ENCODE results near the gene TMEM59L. TPM values are rescaled to one million over a fixed set of nuclear protein-coding genes. Genes with fewer than 3 reads are reported as not detected.

The TMEM59L gene
- total RNA-seq, 1 donor from 2014 or later = 5.6 TPM

- no peak for DNase-seq (ENCODE audit: low read depth)
- Histone ChIP-seq H2AFZ (ENCODE audit: low read depth, low read length) (no peak overlapping the region), H3K4me3 (ENCODE audit: insufficient read depth, low read depth, low read length) (no peak overlapping the region)
These were observed 17.8 kb upstream of the TMEM59L start for GRCh38 chr19:18594824-18595373.

GRCh38 chr19:18595475-18595874 lies 17.2 kb upstream of the TMEM59L start:
- peaks cover 9% of the 10 kb centered on the region for H3K4me1 ChIP-seq (ENCODE audit: insufficient read depth, low read length)
- Mint-ChIP-seq H3K27ac (ENCODE audit: unreplicated experiment) (no peak overlapping the region), H3K9me3 (ENCODE audit: unreplicated experiment) (no peaks in the 10 kb centered on the region), H3K4me3 (ENCODE audit: unreplicated experiment) (peak overlapping the region; percentile 1), H3K36me3 (ENCODE audit: low read depth, unreplicated experiment) (no peaks in the 10 kb centered on the region), H3K4me1 (ENCODE audit: low read depth, unreplicated experiment) (peaks cover 7% of the 10 kb centered on the region), H3K27me3 (ENCODE audit: low read depth, unreplicated experiment) (peaks cover 22% of the 10 kb centered on the region)
- no peak overlapping the region for H2AFZ ChIP-seq (ENCODE audit: low read depth, low read length)
- peaks cover 25% of the 10 kb centered on the region for H4K20me1 ChIP-seq (ENCODE audit: insufficient read depth, low read length)
- H3K36me3 ChIP-seq (ENCODE audit: insufficient read depth, low read length) = no peaks in the 10 kb centered on the region
- H3K4me3 ChIP-seq (ENCODE audit: insufficient read depth, low read depth, low read length) = no peak overlapping the region
- no peak overlapping the region for H3K27ac ChIP-seq (ENCODE audit: low read depth, low read length)
- DNase-seq (ENCODE audit: low read depth) = no peak
- FAIRE-seq = no peak
- no peak for TF ChIP-seq CTCF (IDR thresholded peaks at IDR 0.05; ENCODE audit: insufficient read depth, low read depth, low read length)
- no peak for TF ChIP-seq EZH2 (IDR thresholded peaks at IDR 0.05; ENCODE audit: insufficient read depth, low read length)
- no peaks in the 10 kb centered on the region for H3K79me2 ChIP-seq (ENCODE audit: insufficient read depth, low read length)
- H3K9ac ChIP-seq (ENCODE audit: low read length) = no peak overlapping the region
- H3K27me3 ChIP-seq (ENCODE audit: insufficient read depth, low read length) = no peaks in the 10 kb centered on the region
- H3K9me3 ChIP-seq (ENCODE audit: insufficient read depth, low read depth, low read length) = no peaks in the 10 kb centered on the region
- no peak overlapping the region for H3K4me2 ChIP-seq (ENCODE audit: low read length)

More at GRCh38 chr19:18594824-18595373, 17.8 kb upstream of the TMEM59L start:
- Histone ChIP-seq H3K27me3 (ENCODE audit: insufficient read depth, low read length) (no peaks in the 10 kb centered on the region), H3K27ac (ENCODE audit: low read depth, low read length) (no peak overlapping the region), H3K4me1 (ENCODE audit: insufficient read depth, low read length) (peaks cover 10% of the 10 kb centered on the region), H3K79me2 (ENCODE audit: insufficient read depth, low read length) (no peaks in the 10 kb centered on the region), H3K9ac (ENCODE audit: low read length) (peak overlapping the region; percentile 49), H4K20me1 (ENCODE audit: insufficient read depth, low read length) (peaks cover 27% of the 10 kb centered on the region), H3K4me2 (ENCODE audit: low read length) (peak overlapping the region; percentile 86), H3K36me3 (ENCODE audit: insufficient read depth, low read length) (no peaks in the 10 kb centered on the region), H3K9me3 (ENCODE audit: insufficient read depth, low read depth, low read length) (no peaks in the 10 kb centered on the region)
- H3K4me3 Mint-ChIP-seq (ENCODE audit: unreplicated experiment) = peak overlapping the region; percentile 76
- H3K27me3 Mint-ChIP-seq (ENCODE audit: low read depth, unreplicated experiment) = peaks cover 20% of the 10 kb centered on the region
- no peaks in the 10 kb centered on the region for H3K9me3 Mint-ChIP-seq (ENCODE audit: unreplicated experiment)
- peak overlapping the region; percentile 42 for H3K27ac Mint-ChIP-seq (ENCODE audit: unreplicated experiment)
- peaks cover 9% of the 10 kb centered on the region for H3K4me1 Mint-ChIP-seq (ENCODE audit: low read depth, unreplicated experiment)
- TF ChIP-seq EZH2 (IDR thresholded peaks at IDR 0.05; ENCODE audit: insufficient read depth, low read length) (no peak), CTCF (IDR thresholded peaks at IDR 0.05; ENCODE audit: insufficient read depth, low read depth, low read length) (no peak)
- no peak for FAIRE-seq
- H3K36me3 Mint-ChIP-seq (ENCODE audit: low read depth, unreplicated experiment) = no peaks in the 10 kb centered on the region

GRCh38 chr19:18596752-18597157 lies 15.9 kb upstream of the TMEM59L start:
- peaks cover 9% of the 10 kb centered on the region for H3K4me1 ChIP-seq (ENCODE audit: insufficient read depth, low read length)
- H3K27ac ChIP-seq (ENCODE audit: low read depth, low read length) = no peak overlapping the region
- no peak overlapping the region for H3K4me3 Mint-ChIP-seq (ENCODE audit: unreplicated experiment)
- TF ChIP-seq CTCF (IDR thresholded peaks at IDR 0.05; ENCODE audit: insufficient read depth, low read depth, low read length) = no peak
- no peak for TF ChIP-seq EZH2 (IDR thresholded peaks at IDR 0.05; ENCODE audit: insufficient read depth, low read length)
- no peaks in the 10 kb centered on the region for H3K9me3 Mint-ChIP-seq (ENCODE audit: unreplicated experiment)
- no peak for DNase-seq (ENCODE audit: low read depth)
- no peak overlapping the region for H3K4me2 ChIP-seq (ENCODE audit: low read length)
- peaks cover 6% of the 10 kb centered on the region for H3K4me1 Mint-ChIP-seq (ENCODE audit: low read depth, unreplicated experiment)
- H4K20me1 ChIP-seq (ENCODE audit: insufficient read depth, low read length) = peaks cover 15% of the 10 kb centered on the region
- peaks cover 3% of the 10 kb centered on the region for H3K27me3 ChIP-seq (ENCODE audit: insufficient read depth, low read length)
- H3K9ac ChIP-seq (ENCODE audit: low read length) = no peak overlapping the region
- no peak for FAIRE-seq
- H3K36me3 Mint-ChIP-seq (ENCODE audit: low read depth, unreplicated experiment) = no peaks in the 10 kb centered on the region
- no peaks in the 10 kb centered on the region for H3K79me2 ChIP-seq (ENCODE audit: insufficient read depth, low read length)
- H3K27me3 Mint-ChIP-seq (ENCODE audit: low read depth, unreplicated experiment) = peaks cover 33% of the 10 kb centered on the region
- no peak overlapping the region for H2AFZ ChIP-seq (ENCODE audit: low read depth, low read length)
- H3K27ac Mint-ChIP-seq (ENCODE audit: unreplicated experiment) = no peak overlapping the region
- H3K9me3 ChIP-seq (ENCODE audit: insufficient read depth, low read depth, low read length) = no peaks in the 10 kb centered on the region
- H3K36me3 ChIP-seq (ENCODE audit: insufficient read depth, low read length) = no peaks in the 10 kb centered on the region
- no peak overlapping the region for H3K4me3 ChIP-seq (ENCODE audit: insufficient read depth, low read depth, low read length)
